C4-2B (cell line): ENCODE data around the gene FAM131B.

Source experiments
- ZFX ChIP-seq: fragments of 450-650 bp; IDR thresholded peaks from 2 replicates; pipeline ENCODE4 v1.6.1; 2017
- TF ChIP-seq, protein P1 (sequence below): fragments of 450-650 bp; conservative IDR thresholded peaks from 2 replicates; pipeline ENCODE4 v1.5.1; 2017; ENCODE audit warnings: mild to moderate bottlenecking

DNA sequence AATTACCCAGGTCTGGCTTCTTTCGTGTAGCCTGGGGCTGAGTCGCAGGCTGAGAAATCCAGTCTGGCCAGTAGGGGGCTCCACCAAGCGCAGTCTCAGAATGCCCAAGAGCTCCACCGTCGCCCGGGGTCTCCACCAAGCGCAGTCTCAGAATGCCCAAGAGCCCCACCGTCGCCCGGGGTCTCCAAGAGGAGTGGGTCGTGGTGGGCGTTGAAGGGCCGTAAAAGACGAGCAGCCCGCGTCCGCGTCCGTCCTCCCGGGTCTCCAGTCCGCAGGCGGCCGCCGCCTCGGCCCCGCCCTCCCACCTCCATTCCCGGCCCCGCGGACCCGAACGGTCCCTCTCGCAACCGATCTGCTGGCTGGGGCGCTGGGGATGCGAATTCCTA is 17.7 kb upstream of the FAM131B start:
- TF ChIP-seq, protein P1, sequence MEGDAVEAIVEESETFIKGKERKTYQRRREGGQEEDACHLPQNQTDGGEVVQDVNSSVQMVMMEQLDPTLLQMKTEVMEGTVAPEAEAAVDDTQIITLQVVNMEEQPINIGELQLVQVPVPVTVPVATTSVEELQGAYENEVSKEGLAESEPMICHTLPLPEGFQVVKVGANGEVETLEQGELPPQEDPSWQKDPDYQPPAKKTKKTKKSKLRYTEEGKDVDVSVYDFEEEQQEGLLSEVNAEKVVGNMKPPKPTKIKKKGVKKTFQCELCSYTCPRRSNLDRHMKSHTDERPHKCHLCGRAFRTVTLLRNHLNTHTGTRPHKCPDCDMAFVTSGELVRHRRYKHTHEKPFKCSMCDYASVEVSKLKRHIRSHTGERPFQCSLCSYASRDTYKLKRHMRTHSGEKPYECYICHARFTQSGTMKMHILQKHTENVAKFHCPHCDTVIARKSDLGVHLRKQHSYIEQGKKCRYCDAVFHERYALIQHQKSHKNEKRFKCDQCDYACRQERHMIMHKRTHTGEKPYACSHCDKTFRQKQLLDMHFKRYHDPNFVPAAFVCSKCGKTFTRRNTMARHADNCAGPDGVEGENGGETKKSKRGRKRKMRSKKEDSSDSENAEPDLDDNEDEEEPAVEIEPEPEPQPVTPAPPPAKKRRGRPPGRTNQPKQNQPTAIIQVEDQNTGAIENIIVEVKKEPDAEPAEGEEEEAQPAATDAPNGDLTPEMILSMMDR, result peak; percentile 99
- TF ChIP-seq ZFX, result no peak
